GM19035 (cell line): ENCODE data around the gene GRM8.

Experiments used
- ATAC-seq: cut with Tn5 transposase; IDR thresholded peaks from one replicate; pipeline ENCODE4 v1.9.1; 2021; ENCODE audit not compliant: unreplicated experiment

GRM8 gene

GRCh38 chr7:127231415-127231814, 21.3 kb downstream of the GRM8 start:
- no peak for ATAC-seq

- no peak for ATAC-seq
Measured at GRCh38 chr7:127230192-127230925, 22.4 kb downstream of the GRM8 start.

GRCh38 chr7:127226685-127227374, 25.9 kb downstream of the GRM8 start:
- no peak for ATAC-seq

GRCh38 chr7:127221731-127222130, 31.0 kb downstream of the GRM8 start:
- no peak for ATAC-seq

GRCh38 chr7:127214956-127215718, 37.6 kb downstream of the GRM8 start:
- no peak for ATAC-seq

GRCh38 chr7:127209886-127210285, 42.9 kb downstream of the GRM8 start:
- ATAC-seq = no peak

GRCh38 chr7:127208860-127209259, 43.9 kb downstream of the GRM8 start:
- no peak for ATAC-seq

- no peak for ATAC-seq
Measured at GRCh38 chr7:127208351-127208750, 44.4 kb downstream of the GRM8 start.

- no peak for ATAC-seq
Measured at GRCh38 chr7:127207806-127208205, 44.9 kb downstream of the GRM8 start.

GRCh38 chr7:127207230-127207629, 45.5 kb downstream of the GRM8 start:
- no peak for ATAC-seq

GRCh38 chr7:127194571-127194970, 58.2 kb downstream of the GRM8 start:
- no peak for ATAC-seq

- ATAC-seq = no peak
Measured at GRCh38 chr7:127189886-127190285, 62.9 kb downstream of the GRM8 start.

GRCh38 chr7:127189074-127189473, 63.7 kb downstream of the GRM8 start:
- ATAC-seq = no peak

- ATAC-seq = no peak
Measured at GRCh38 chr7:127187740-127188139, 65.0 kb downstream of the GRM8 start.

GRCh38 chr7:127186686-127187085, 66.1 kb downstream of the GRM8 start:
- ATAC-seq = no peak

- no peak for ATAC-seq
Measured at GRCh38 chr7:127177156-127177555, 75.6 kb downstream of the GRM8 start.

- no peak for ATAC-seq
Measured at GRCh38 chr7:127162366-127162765, 90.4 kb downstream of the GRM8 start.

GRCh38 chr7:127158659-127159058, 94.1 kb downstream of the GRM8 start:
- ATAC-seq = no peak

- ATAC-seq = no peak
Measured at GRCh38 chr7:127154958-127155357, 97.8 kb downstream of the GRM8 start.

GRCh38 chr7:127154101-127154500, 98.6 kb downstream of the GRM8 start:
- ATAC-seq = no peak

GRCh38 chr7:127153315-127153714, 99.4 kb downstream of the GRM8 start:
- no peak for ATAC-seq

GRCh38 chr7:127152423-127152822, 100.3 kb downstream of the GRM8 start:
- ATAC-seq = no peak
